Measurements from ENCODE around the gene AFF3. TPM values are rescaled to one million over a fixed set of nuclear protein-coding genes. Genes with fewer than 3 reads are reported as not detected.

Gene AFF3
- total RNA-seq, 4 donors from 2014 or later: 9.0 to 20.2 (median 14.5) TPM

- intact Hi-C loops (cut with DNase I; ENCODE audit: low total_unique reads): no loop called here
Observed at GRCh38 chr2:100040906-100041305, 101.5 kb downstream of the AFF3 start.

GRCh38 chr2:100039291-100039980 lies 103.0 kb downstream of the AFF3 start:
- in situ Hi-C loops (cut with MboI; ENCODE audit: low pct_ligation_motif_present in 1 of 4, low pct_unique_long_range_greater_than_20kb in 1 of 4, low sequenced_read_pairs in 3 of 4) (no loop called here), intact Hi-C loops (cut with DNase I; ENCODE audit: low total_unique reads) (no loop called here)
- DNase-seq: no peak
- Histone ChIP-seq H3K4me1 (no peaks in the 10 kb centered on the region), H3K9me3 (no peaks in the 10 kb centered on the region), H3K27ac (no peak overlapping the region), H3K27me3 (no peaks in the 10 kb centered on the region), H3K4me3 (no peak overlapping the region), H3K36me3 (no peaks in the 10 kb centered on the region)
- TF ChIP-seq POLR2AphosphoS5 (IDR thresholded peaks at IDR 0.05): no peak
- TF ChIP-seq EP300 (IDR thresholded peaks at IDR 0.05; ENCODE audit: low read depth): no peak
- TF ChIP-seq POLR2A (IDR thresholded peaks at IDR 0.05): no peak
- TF ChIP-seq CTCF (IDR thresholded peaks at IDR 0.05): no peak
- WGBS, 2 donors (ENCODE audit: low coverage in 1 of 2): 85 to 87% methylated on average over 2 to 7 of the region's 7 CpGs

More at GRCh38 chr2:100040906-100041305, 101.5 kb downstream of the AFF3 start:
- Histone ChIP-seq H3K4me1 (no peaks in the 10 kb centered on the region), H3K27me3 (no peaks in the 10 kb centered on the region), H3K9me3 (no peaks in the 10 kb centered on the region), H3K4me3 (no peak overlapping the region), H3K27ac (no peak overlapping the region), H3K36me3 (no peaks in the 10 kb centered on the region)
- in situ Hi-C loops (cut with MboI; ENCODE audit: low pct_ligation_motif_present in 1 of 4, low pct_unique_long_range_greater_than_20kb in 1 of 4, low sequenced_read_pairs in 3 of 4): no loop called here
- 90% methylated on average over 1 of the region's 1 CpG; no CpG with 5 or more reads in 1 of the 2 donors for WGBS, 2 donors (ENCODE audit: low coverage in 1 of 2)
- DNase-seq: no peak
- TF ChIP-seq EP300 (IDR thresholded peaks at IDR 0.05; ENCODE audit: low read depth) (no peak), POLR2A (IDR thresholded peaks at IDR 0.05) (no peak), CTCF (IDR thresholded peaks at IDR 0.05) (no peak), POLR2AphosphoS5 (IDR thresholded peaks at IDR 0.05) (no peak)

GRCh38 chr2:100038011-100038410 lies 104.4 kb downstream of the AFF3 start:
- DNase-seq: no peak
- Histone ChIP-seq H3K27me3 (no peaks in the 10 kb centered on the region), H3K9me3 (no peaks in the 10 kb centered on the region), H3K36me3 (no peaks in the 10 kb centered on the region), H3K27ac (no peak overlapping the region), H3K4me3 (no peak overlapping the region), H3K4me1 (no peaks in the 10 kb centered on the region)
- TF ChIP-seq EP300 (IDR thresholded peaks at IDR 0.05; ENCODE audit: low read depth) (no peak), POLR2AphosphoS5 (IDR thresholded peaks at IDR 0.05) (no peak), CTCF (IDR thresholded peaks at IDR 0.05) (no peak), POLR2A (IDR thresholded peaks at IDR 0.05) (no peak)
- intact Hi-C loops (cut with DNase I; ENCODE audit: low total_unique reads) (no loop called here), in situ Hi-C loops (cut with MboI; ENCODE audit: low pct_ligation_motif_present in 1 of 4, low pct_unique_long_range_greater_than_20kb in 1 of 4, low sequenced_read_pairs in 3 of 4) (no loop called here)
- 80 to 88% methylated on average over 3 to 6 of the region's 6 CpGs for WGBS, 2 donors (ENCODE audit: low coverage in 1 of 2)

- Histone ChIP-seq H3K9me3 (no peaks in the 10 kb centered on the region), H3K4me3 (no peak overlapping the region), H3K27ac (no peak overlapping the region), H3K4me1 (no peaks in the 10 kb centered on the region), H3K36me3 (no peaks in the 10 kb centered on the region), H3K27me3 (no peaks in the 10 kb centered on the region)
- in situ Hi-C loops (cut with MboI; ENCODE audit: low pct_ligation_motif_present in 1 of 4, low pct_unique_long_range_greater_than_20kb in 1 of 4, low sequenced_read_pairs in 3 of 4) (no loop called here), intact Hi-C loops (cut with DNase I; ENCODE audit: low total_unique reads) (no loop called here)
- TF ChIP-seq EP300 (IDR thresholded peaks at IDR 0.05; ENCODE audit: low read depth) (no peak), POLR2AphosphoS5 (IDR thresholded peaks at IDR 0.05) (no peak), POLR2A (IDR thresholded peaks at IDR 0.05) (no peak), CTCF (IDR thresholded peaks at IDR 0.05) (no peak)
- no peak for DNase-seq
- 80 to 90% methylated on average over 4 of the region's 4 CpGs for WGBS, 2 donors (ENCODE audit: low coverage in 1 of 2)
Observed at GRCh38 chr2:100036793-100037192, 105.6 kb downstream of the AFF3 start.
